ENCODE measurements around the gene NPAS2. TPM values are rescaled to one million over a fixed set of nuclear protein-coding genes. Genes with fewer than 3 reads are reported as not detected.

Gene NPAS2
- total RNA-seq, 1 experiment from 2014 or later = 38.3 TPM

DNA sequence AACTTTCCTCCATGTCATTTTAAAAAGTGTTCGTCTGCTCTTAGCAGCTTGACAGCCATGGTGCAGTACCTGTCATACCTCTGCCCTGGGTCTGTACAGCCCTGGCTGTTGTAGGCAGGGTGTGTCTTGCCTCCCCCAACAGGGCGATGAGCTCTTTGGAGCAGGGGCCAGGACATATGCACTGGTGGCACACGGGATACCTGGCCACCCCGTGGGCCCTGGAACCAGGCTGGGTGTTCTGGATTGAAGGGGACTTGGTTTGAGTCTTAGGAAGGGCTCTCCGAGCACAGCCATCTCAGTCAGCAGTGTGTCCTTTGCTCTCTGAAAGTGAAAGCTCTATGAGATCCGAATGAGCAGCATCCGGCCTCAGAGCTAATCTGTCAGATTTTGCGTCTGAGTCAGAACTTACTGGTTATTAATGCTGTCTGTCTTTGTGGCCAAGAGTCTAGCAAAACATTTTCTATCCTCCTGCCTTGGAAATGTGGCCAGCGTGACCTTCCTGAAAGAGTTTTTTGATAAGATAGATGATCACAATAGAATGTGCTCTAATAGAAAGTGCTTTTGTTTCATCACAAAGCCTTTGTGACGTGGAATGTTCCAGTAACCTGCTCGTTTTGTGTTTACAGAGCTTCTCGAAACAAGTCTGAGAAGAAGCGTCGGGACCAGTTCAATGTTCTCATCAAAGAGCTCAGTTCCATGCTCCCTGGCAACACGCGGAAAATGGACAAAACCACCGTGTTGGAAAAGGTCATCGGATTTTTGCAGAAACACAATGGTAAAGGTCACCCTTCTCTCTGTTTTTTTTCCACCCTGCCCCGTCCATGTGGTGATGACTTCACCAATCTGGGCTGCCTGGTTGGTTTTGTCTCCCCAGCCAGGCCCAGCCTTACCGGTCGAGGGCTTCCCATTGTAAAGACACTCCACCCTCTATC lies 104.8 kb downstream of the NPAS2 start:
- H3K4me3 ChIP-seq = no peak overlapping the region
- no peaks in the 10 kb centered on the region for H3K4me1 ChIP-seq (replicated peaks; ENCODE audit: insufficient read depth)
- no TSS peak for BruUV-seq (replicated peaks)
- H3K9me3 ChIP-seq (ENCODE audit: insufficient read depth, low read depth) = no peaks in the 10 kb centered on the region; the same call in 1 of the 2 replicates
- no peaks in the 10 kb centered on the region for H3K79me2 ChIP-seq (ENCODE audit: low read depth)
- no peak overlapping the region for H3K27ac ChIP-seq
- no peak for TF ChIP-seq EZH2 (IDR thresholded peaks at IDR 0.05; ENCODE audit: low read depth)
- TF ChIP-seq, protein P1, sequence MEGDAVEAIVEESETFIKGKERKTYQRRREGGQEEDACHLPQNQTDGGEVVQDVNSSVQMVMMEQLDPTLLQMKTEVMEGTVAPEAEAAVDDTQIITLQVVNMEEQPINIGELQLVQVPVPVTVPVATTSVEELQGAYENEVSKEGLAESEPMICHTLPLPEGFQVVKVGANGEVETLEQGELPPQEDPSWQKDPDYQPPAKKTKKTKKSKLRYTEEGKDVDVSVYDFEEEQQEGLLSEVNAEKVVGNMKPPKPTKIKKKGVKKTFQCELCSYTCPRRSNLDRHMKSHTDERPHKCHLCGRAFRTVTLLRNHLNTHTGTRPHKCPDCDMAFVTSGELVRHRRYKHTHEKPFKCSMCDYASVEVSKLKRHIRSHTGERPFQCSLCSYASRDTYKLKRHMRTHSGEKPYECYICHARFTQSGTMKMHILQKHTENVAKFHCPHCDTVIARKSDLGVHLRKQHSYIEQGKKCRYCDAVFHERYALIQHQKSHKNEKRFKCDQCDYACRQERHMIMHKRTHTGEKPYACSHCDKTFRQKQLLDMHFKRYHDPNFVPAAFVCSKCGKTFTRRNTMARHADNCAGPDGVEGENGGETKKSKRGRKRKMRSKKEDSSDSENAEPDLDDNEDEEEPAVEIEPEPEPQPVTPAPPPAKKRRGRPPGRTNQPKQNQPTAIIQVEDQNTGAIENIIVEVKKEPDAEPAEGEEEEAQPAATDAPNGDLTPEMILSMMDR (conservative IDR thresholded peaks at IDR 0.05) = no peak
- no peaks in the 10 kb centered on the region for H3K9me2 ChIP-seq (ENCODE audit: insufficient read depth)
- CTCF ChIA-PET = interaction anchor here (0.6 kb wide), 1 partner anchor 55 kb away, joined by 3 read pairs; no protein-coding TSS in a partner anchor
- DNase-seq = no peak
- no peak overlapping the region for H2AFZ ChIP-seq
- peaks cover 8% of the 10 kb centered on the region; the same call in 1 of the 2 replicates for H4K20me1 ChIP-seq (ENCODE audit: insufficient read depth)
- H3K27me3 ChIP-seq (ENCODE audit: insufficient read depth, low read depth) = no peaks in the 10 kb centered on the region
- H3K4me2 ChIP-seq = no peak overlapping the region
- POLR2A ChIA-PET (ENCODE audit: unreplicated experiment) = no interaction called here
- H3K36me3 ChIP-seq (ENCODE audit: low read depth) = peaks cover 20% of the 10 kb centered on the region
- H3F3A ChIP-seq (ENCODE audit: insufficient read depth, low read depth) = peaks cover 25% of the 10 kb centered on the region; the same call in 1 of the 2 replicates
- intact Hi-C loops (cut with micrococcal nuclease; ENCODE audit: unreplicated experiment) = no loop called here

DNA sequence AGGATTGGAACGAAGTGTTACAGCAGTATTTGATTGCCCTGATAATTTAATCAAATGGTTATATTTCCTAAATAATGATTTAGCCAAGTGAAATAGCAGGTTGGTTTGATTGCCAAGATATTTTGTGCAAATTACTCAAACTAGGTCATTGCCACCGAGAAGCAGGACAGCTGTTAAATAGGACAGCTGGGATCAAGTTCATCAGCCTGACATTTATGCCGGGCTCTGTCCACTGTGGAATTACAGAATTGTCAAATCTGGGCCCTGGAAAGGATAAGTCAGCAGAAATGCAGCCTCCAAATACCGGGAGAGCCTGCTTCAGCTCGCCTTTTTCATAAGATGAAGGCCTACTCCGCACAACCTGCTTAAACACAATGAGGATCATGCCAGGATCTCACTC lies 108.3 kb downstream of the NPAS2 start:
- H3K9me2 ChIP-seq (ENCODE audit: insufficient read depth) = no peaks in the 10 kb centered on the region
- no TSS peak for BruUV-seq (replicated peaks)
- no peak for DNase-seq
- H3K27ac ChIP-seq = no peak overlapping the region
- H3K79me2 ChIP-seq (ENCODE audit: low read depth) = no peaks in the 10 kb centered on the region
- no peak for TF ChIP-seq EZH2 (IDR thresholded peaks at IDR 0.05; ENCODE audit: low read depth)
- TF ChIP-seq, protein P1 (conservative IDR thresholded peaks at IDR 0.05) = no peak
- CTCF ChIA-PET = no interaction called here
- H3K9me3 ChIP-seq (ENCODE audit: insufficient read depth, low read depth) = no peaks in the 10 kb centered on the region; the same call in 1 of the 2 replicates
- no peak overlapping the region for H3K4me2 ChIP-seq
- no peaks in the 10 kb centered on the region for H3K27me3 ChIP-seq (ENCODE audit: insufficient read depth, low read depth)
- no peaks in the 10 kb centered on the region for H3K4me1 ChIP-seq (replicated peaks; ENCODE audit: insufficient read depth)
- intact Hi-C loops (cut with micrococcal nuclease; ENCODE audit: unreplicated experiment) = no loop called here
- no peak overlapping the region for H2AFZ ChIP-seq
- H3F3A ChIP-seq (ENCODE audit: insufficient read depth, low read depth) = peaks cover 20% of the 10 kb centered on the region; the same call in 1 of the 2 replicates
- no peak overlapping the region for H3K4me3 ChIP-seq
- H3K36me3 ChIP-seq (ENCODE audit: low read depth) = peaks cover 35% of the 10 kb centered on the region
- POLR2A ChIA-PET (ENCODE audit: unreplicated experiment) = no interaction called here
- peaks cover 9% of the 10 kb centered on the region; the same call in 1 of the 2 replicates for H4K20me1 ChIP-seq (ENCODE audit: insufficient read depth)

DNA sequence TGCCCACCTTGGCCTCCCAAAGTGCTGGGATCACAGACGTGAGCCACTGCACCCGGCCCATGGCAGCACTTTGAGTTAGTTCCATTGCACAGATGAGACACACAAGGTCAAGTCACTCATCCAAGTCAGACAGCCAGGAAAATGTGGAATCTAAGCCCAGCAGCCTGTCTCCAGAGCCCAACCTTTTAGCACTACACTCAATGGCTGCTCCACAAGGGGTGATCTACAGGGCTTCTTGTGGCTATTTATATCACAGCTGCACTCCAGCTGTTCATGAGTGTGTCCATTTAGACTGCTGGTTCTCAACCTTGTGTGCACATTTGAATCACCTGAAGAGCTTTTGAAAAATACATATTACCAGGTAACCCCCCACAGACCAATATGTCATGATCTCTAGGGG lies 109.2 kb downstream of the NPAS2 start:
- TF ChIP-seq EZH2 (IDR thresholded peaks at IDR 0.05; ENCODE audit: low read depth) = no peak
- TF ChIP-seq, protein P1 (conservative IDR thresholded peaks at IDR 0.05) = no peak
- POLR2A ChIA-PET (ENCODE audit: unreplicated experiment) = no interaction called here
- Histone ChIP-seq H3K79me2 (ENCODE audit: low read depth) (no peaks in the 10 kb centered on the region), H3K9me3 (ENCODE audit: insufficient read depth, low read depth) (no peaks in the 10 kb centered on the region; the same call in 1 of the 2 replicates), H3K36me3 (ENCODE audit: low read depth) (peaks cover 44% of the 10 kb centered on the region), H3K27me3 (ENCODE audit: insufficient read depth, low read depth) (no peaks in the 10 kb centered on the region), H3F3A (ENCODE audit: insufficient read depth, low read depth) (peaks cover 20% of the 10 kb centered on the region; the same call in 1 of the 2 replicates), H2AFZ (no peak overlapping the region), H3K9me2 (ENCODE audit: insufficient read depth) (no peaks in the 10 kb centered on the region), H3K27ac (no peak overlapping the region), H3K4me1 (replicated peaks; ENCODE audit: insufficient read depth) (no peaks in the 10 kb centered on the region), H4K20me1 (ENCODE audit: insufficient read depth) (peaks cover 9% of the 10 kb centered on the region; the same call in 1 of the 2 replicates), H3K4me3 (no peak overlapping the region), H3K4me2 (no peak overlapping the region)
- CTCF ChIA-PET = no interaction called here
- no peak for DNase-seq
- BruUV-seq (replicated peaks) = no TSS peak
- intact Hi-C loops (cut with micrococcal nuclease; ENCODE audit: unreplicated experiment) = no loop called here

Data from PC-9 (cell line).